ENCODE measurements around the gene ACTRT3.

DNA sequence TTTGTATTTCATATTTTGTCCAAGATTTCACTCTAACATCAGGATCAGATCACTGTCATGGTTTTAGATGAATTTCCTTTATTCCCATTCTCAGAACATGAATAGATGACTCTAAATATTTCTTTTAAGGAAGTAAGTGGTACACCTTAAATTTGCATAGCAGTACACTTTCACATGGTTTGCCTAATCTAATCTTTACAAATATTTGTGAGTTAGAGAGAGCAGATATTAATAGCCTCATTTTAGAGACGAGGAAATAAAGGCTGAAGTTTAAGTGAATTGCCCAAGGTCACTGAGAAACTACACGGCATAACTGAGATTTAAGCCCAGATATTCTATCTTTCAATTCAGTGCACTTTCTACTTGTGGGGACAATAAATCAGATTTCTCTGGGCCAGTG, 18.7 kb downstream of the ACTRT3 start:
- TF ChIP-seq, protein P1, sequence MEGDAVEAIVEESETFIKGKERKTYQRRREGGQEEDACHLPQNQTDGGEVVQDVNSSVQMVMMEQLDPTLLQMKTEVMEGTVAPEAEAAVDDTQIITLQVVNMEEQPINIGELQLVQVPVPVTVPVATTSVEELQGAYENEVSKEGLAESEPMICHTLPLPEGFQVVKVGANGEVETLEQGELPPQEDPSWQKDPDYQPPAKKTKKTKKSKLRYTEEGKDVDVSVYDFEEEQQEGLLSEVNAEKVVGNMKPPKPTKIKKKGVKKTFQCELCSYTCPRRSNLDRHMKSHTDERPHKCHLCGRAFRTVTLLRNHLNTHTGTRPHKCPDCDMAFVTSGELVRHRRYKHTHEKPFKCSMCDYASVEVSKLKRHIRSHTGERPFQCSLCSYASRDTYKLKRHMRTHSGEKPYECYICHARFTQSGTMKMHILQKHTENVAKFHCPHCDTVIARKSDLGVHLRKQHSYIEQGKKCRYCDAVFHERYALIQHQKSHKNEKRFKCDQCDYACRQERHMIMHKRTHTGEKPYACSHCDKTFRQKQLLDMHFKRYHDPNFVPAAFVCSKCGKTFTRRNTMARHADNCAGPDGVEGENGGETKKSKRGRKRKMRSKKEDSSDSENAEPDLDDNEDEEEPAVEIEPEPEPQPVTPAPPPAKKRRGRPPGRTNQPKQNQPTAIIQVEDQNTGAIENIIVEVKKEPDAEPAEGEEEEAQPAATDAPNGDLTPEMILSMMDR (IDR thresholded peaks at IDR 0.05; ENCODE audit: low read length): no peak
- no peak for TF ChIP-seq EZH2 (IDR thresholded peaks at IDR 0.05; ENCODE audit: borderline replicate concordance, low read length)
